HCT116 (cell line): ENCODE data around the gene CCDC172. TPM values are rescaled to one million over a fixed set of nuclear protein-coding genes. Genes with fewer than 3 reads are reported as not detected.

ENCODE experiments used
- ATAC-seq: fragments of 200-7000 bp; cut with Tn5 transposase; 2 replicates; pipeline ENCODE4 v1.9.1; 2020; ENCODE audit warnings: mild to moderate bottlenecking, moderate library complexity
- BruUV-seq: library from RNA; stranded (reverse); fragments of 400-500 nt; replicated peaks from 2 replicates; lab custom pipeline; 2021; lab: Mats Ljungman, UMichigan
- CTCF ChIA-PET: fragments of 300-600 bp; sonication (Branson Sonifier 250); formaldehyde crosslinking; loops from one replicate; lab custom pipeline; 2021; ENCODE audit warnings: antibody characterized with exemption; lab: Charles Lee
- POLR2A ChIA-PET: fragments of 300-600, 350-600 bp; sonication (Branson Sonifier 250); formaldehyde crosslinking; loops from one replicate; lab custom pipeline; 2021; ENCODE audit warnings: antibody characterized with exemption; lab: Charles Lee
- RAD21 ChIA-PET, 2 experiments: fragments of 300-600 bp; sonication (Branson Sonifier 250); formaldehyde crosslinking; loops; one replicate each; lab custom pipeline; 2023; ENCODE audit warnings: low total read pairs in 2 of 2; ENCODE audit not compliant: uncharacterized antibody in 2 of 2, unreplicated experiment in 2 of 2, low non-redundant PET in 1 of 2; lab: Charles Lee
- DNase-seq: peaks from one replicate; pipeline ENCODE4 v3.0.0-alpha.2; 2010; ENCODE audit warnings: low read depth, low spot score
- H2AFZ ChIP-seq: fragments of 200-600 bp; shearing (Covaris generic), sonication (generic); 2 replicates; pipeline ENCODE4 v1.6.1; 2017; ENCODE audit warnings: low read depth, mixed run types, mixed read lengths, antibody characterized with exemption, low read length; ENCODE audit not compliant: poor library complexity, severe bottlenecking
- H3K27ac ChIP-seq: 2 replicates; pipeline ENCODE4 v1.5.1; 2012; ENCODE audit warnings: low read depth, low read length
- H3K27me3 ChIP-seq: fragments of 200-600 bp; sonication (generic); 2 replicates; pipeline ENCODE4 v1.6.1; 2016; ENCODE audit warnings: mixed run types, low read length, mixed read lengths; ENCODE audit not compliant: insufficient read depth
- H3K36me3 ChIP-seq, 2 experiments: fragments of 200-500 bp in 1 of 2; fragments of 200-600 bp in 1 of 2; sonication (Bioruptor generic) in 1 of 2; sonication (generic) in 1 of 2; 2 replicates each; pipeline versions ENCODE4 v1.5.1 to v1.6.1; 2014 to 2016; ENCODE audit warnings: low read length in 2 of 2, inconsistent platforms in 1 of 2, mixed read lengths in 1 of 2, mixed run types in 1 of 2; ENCODE audit not compliant: insufficient read depth in 2 of 2, control insufficient read depth in 1 of 2
- H3K4me1 ChIP-seq, 2 experiments: fragments of 200-600 bp in 1 of 2; sonication (generic) in 1 of 2; 2 replicates each; pipeline versions ENCODE4 v1.5.1 to v1.6.1; 2012 to 2017; ENCODE audit warnings: low read length in 2 of 2, inconsistent platforms in 1 of 2, mild to moderate bottlenecking in 1 of 2, mixed read lengths in 1 of 2, mixed run types in 1 of 2, moderate library complexity in 1 of 2; ENCODE audit not compliant: insufficient read depth in 2 of 2, control insufficient read depth in 1 of 2
- H3K4me2 ChIP-seq: fragments of 200-600 bp; sonication (generic); 2 replicates; pipeline ENCODE4 v1.6.1; 2017; ENCODE audit warnings: mixed run types, low read length, mixed read lengths
- H3K4me3 ChIP-seq, 2 experiments: fragments of 200-600 bp in 1 of 2; sonication (generic) in 1 of 2; replicated peaks in 1 of 2; 2 replicates each; pipeline ENCODE4 v1.5.1; 2011 to 2016; ENCODE audit warnings: low read length in 2 of 2, control low read depth in 1 of 2, low read depth in 1 of 2, mild to moderate bottlenecking in 1 of 2, mixed read lengths in 1 of 2, mixed run types in 1 of 2
- H3K79me2 ChIP-seq: fragments of 200-600 bp; sonication (generic); 2 replicates; pipeline ENCODE4 v1.6.1; 2017; ENCODE audit warnings: mild to moderate bottlenecking, mixed run types, low read length, moderate library complexity, mixed read lengths; ENCODE audit not compliant: insufficient read depth
- H3K9ac ChIP-seq: fragments of 200-600 bp; sonication (generic); 2 replicates; pipeline ENCODE4 v1.6.1; 2016; ENCODE audit warnings: low read length, mixed read lengths
- H3K9me2 ChIP-seq: fragments of 200-600 bp; sonication (generic), shearing (Covaris generic); 2 replicates; pipeline ENCODE4 v1.6.1; 2017; ENCODE audit warnings: mixed run types, mild to moderate bottlenecking, moderate library complexity; ENCODE audit not compliant: insufficient read depth
- H3K9me3 ChIP-seq, 2 experiments: fragments of 200-500 bp in 1 of 2; fragments of 200-600 bp in 1 of 2; sonication (Bioruptor generic) in 1 of 2; sonication (generic) in 1 of 2; 2 replicates each; pipeline ENCODE4 v1.6.1; 2014 to 2017; ENCODE audit warnings: low read length in 2 of 2, mixed read lengths in 2 of 2, inconsistent platforms in 1 of 2, low read depth in 1 of 2, mild to moderate bottlenecking in 1 of 2, mixed run types in 1 of 2, moderate library complexity in 1 of 2; ENCODE audit not compliant: control insufficient read depth in 1 of 2, insufficient read depth in 1 of 2
- H4K20me1 ChIP-seq: fragments of 200-600 bp; sonication (generic), shearing (Covaris generic); 2 replicates; pipeline ENCODE4 v1.6.1; 2017; ENCODE audit warnings: mixed run types, mild to moderate bottlenecking, moderate library complexity; ENCODE audit not compliant: insufficient read depth
- CEBPB ChIP-seq: IDR thresholded peaks from 2 replicates; pipeline ENCODE4 v1.6.1; 2012; ENCODE audit warnings: low read depth
- EGR1 ChIP-seq: IDR thresholded peaks from 2 replicates; pipeline ENCODE4 v1.6.1; 2012; ENCODE audit warnings: low read depth
- ELF1 ChIP-seq: IDR thresholded peaks from 2 replicates; pipeline ENCODE4 v1.6.1; 2012; ENCODE audit warnings: low read depth, borderline replicate concordance
- EZH2 ChIP-seq: fragments of 200-600 bp; sonication (generic); IDR thresholded peaks from 2 replicates; pipeline ENCODE4 v1.6.1; 2017; ENCODE audit warnings: antibody characterized with exemption, mixed run types
- EZH2phosphoT487 ChIP-seq: fragments of 200-600 bp; IDR thresholded peaks from 2 replicates; pipeline ENCODE4 v1.6.1; 2018; ENCODE audit warnings: antibody characterized with exemption, borderline replicate concordance
- FOSL1 ChIP-seq: IDR thresholded peaks from 2 replicates; pipeline ENCODE4 v1.6.1; 2012; ENCODE audit warnings: low read depth
- JUND ChIP-seq: IDR thresholded peaks from 2 replicates; pipeline ENCODE4 v1.6.1; 2012
- POLR2A ChIP-seq: IDR thresholded peaks from 2 replicates; pipeline ENCODE4 v1.7.0; 2011; ENCODE audit warnings: borderline replicate concordance; ENCODE audit not compliant: insufficient read depth, insufficient read length; ENCODE audit errors: extremely low read depth
- RAD21 ChIP-seq: IDR thresholded peaks from 2 replicates; pipeline ENCODE4 v1.6.1; 2012; ENCODE audit warnings: low read depth, mild to moderate bottlenecking
- SIN3A ChIP-seq: IDR thresholded peaks from 2 replicates; pipeline ENCODE4 v1.6.1; 2012; ENCODE audit warnings: low read depth
- SP1 ChIP-seq: IDR thresholded peaks from 2 replicates; pipeline ENCODE4 v1.6.1; 2012; ENCODE audit warnings: low read depth
- TCF7L2 ChIP-seq: IDR thresholded peaks from 2 replicates; pipeline ENCODE4 v1.7.0; 2011; ENCODE audit warnings: borderline replicate concordance, inconsistent platforms; ENCODE audit not compliant: insufficient read depth, insufficient read length; ENCODE audit errors: extremely low read depth
- ZNF274 ChIP-seq: fragments of 200-500 bp; sonication (Bioruptor generic); IDR thresholded peaks from 2 replicates; pipeline ENCODE4 v1.6.1; 2014; ENCODE audit warnings: mild to moderate bottlenecking, low read depth, low read length, inconsistent platforms
- intact Hi-C: fragments of 100-400 bp; cut with micrococcal nuclease; formaldehyde crosslinking; loops from 2 replicates; pipeline ENCODE4 v1.10.0; 2022
- total RNA-seq: library from RNA; stranded (reverse); gene quantifications from one replicate; pipeline ENCODE4 v1.2.1, GENCODE V29; 2021; ENCODE audit not compliant: unreplicated experiment
- TF ChIP-seq, protein P1 (sequence below): IDR thresholded peaks from 2 replicates; pipeline ENCODE4 v1.6.1; 2012; ENCODE audit warnings: low read depth
- TF ChIP-seq, protein P2 (sequence below): IDR thresholded peaks from 2 replicates; pipeline ENCODE4 v1.6.1; 2012
- TF ChIP-seq, protein P3 (sequence below): IDR thresholded peaks from 2 replicates; pipeline ENCODE4 v1.6.1; 2011; ENCODE audit warnings: mild to moderate bottlenecking, low read length, moderate library complexity; ENCODE audit not compliant: insufficient replicate concordance; ENCODE audit errors: extremely low read depth
- TF ChIP-seq, protein P4 (sequence below): IDR thresholded peaks from 2 replicates; pipeline ENCODE4 v1.6.1; 2012

The CCDC172 gene
- total RNA-seq, 1 experiment from 2014 or later, result not detected

DNA sequence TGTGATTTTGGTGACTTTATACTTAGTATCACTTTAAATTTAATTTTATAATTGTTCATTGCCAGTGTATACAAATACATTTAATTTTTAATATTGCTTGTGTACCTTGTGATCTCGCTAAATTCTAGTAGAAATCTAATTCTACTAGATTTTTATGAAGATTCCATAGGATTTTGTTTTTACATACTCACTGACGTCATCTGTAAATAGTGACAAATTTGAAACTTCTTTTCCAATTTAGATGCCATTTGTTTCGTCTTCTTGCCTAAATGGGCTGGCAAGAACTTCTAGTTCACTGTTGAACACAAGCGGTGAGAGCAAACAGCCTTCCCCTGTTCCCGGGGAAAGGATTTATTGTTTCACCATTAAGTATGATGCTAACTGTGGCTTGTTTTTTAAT is 86.1 kb downstream of the CCDC172 start:
- H3K9me2 ChIP-seq, result no peaks in the 10 kb centered on the region
- no peaks in the 10 kb centered on the region for H3K79me2 ChIP-seq
- H3K27ac ChIP-seq, result no peak overlapping the region
- BruUV-seq, result no TSS peak
- ChIA-PET POLR2A (no interaction called here), CTCF (no interaction called here), RAD21 (no interaction called here)
- DNase-seq (no peak), ATAC-seq (no peak)
- H3K9me3 ChIP-seq, result no peaks in the 10 kb centered on the region
- no peaks in the 10 kb centered on the region for H4K20me1 ChIP-seq
- no peaks in the 10 kb centered on the region for H3K4me1 ChIP-seq
- H3K4me2 ChIP-seq, result no peak overlapping the region
- intact Hi-C loops, result no loop called here
- TF ChIP-seq SIN3A (no peak), FOSL1 (no peak), EZH2phosphoT487 (no peak), CEBPB (no peak), TCF7L2 (no peak), ZNF274 (no peak), RAD21 (no peak), ELF1 (no peak), EGR1 (no peak), SP1 (no peak), JUND (no peak), EZH2 (no peak), POLR2A (no peak)
- TF ChIP-seq, protein P1, sequence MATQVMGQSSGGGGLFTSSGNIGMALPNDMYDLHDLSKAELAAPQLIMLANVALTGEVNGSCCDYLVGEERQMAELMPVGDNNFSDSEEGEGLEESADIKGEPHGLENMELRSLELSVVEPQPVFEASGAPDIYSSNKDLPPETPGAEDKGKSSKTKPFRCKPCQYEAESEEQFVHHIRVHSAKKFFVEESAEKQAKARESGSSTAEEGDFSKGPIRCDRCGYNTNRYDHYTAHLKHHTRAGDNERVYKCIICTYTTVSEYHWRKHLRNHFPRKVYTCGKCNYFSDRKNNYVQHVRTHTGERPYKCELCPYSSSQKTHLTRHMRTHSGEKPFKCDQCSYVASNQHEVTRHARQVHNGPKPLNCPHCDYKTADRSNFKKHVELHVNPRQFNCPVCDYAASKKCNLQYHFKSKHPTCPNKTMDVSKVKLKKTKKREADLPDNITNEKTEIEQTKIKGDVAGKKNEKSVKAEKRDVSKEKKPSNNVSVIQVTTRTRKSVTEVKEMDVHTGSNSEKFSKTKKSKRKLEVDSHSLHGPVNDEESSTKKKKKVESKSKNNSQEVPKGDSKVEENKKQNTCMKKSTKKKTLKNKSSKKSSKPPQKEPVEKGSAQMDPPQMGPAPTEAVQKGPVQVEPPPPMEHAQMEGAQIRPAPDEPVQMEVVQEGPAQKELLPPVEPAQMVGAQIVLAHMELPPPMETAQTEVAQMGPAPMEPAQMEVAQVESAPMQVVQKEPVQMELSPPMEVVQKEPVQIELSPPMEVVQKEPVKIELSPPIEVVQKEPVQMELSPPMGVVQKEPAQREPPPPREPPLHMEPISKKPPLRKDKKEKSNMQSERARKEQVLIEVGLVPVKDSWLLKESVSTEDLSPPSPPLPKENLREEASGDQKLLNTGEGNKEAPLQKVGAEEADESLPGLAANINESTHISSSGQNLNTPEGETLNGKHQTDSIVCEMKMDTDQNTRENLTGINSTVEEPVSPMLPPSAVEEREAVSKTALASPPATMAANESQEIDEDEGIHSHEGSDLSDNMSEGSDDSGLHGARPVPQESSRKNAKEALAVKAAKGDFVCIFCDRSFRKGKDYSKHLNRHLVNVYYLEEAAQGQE, result no peak
- TF ChIP-seq, protein P2, sequence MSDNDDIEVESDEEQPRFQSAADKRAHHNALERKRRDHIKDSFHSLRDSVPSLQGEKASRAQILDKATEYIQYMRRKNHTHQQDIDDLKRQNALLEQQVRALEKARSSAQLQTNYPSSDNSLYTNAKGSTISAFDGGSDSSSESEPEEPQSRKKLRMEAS, result no peak
- TF ChIP-seq, protein P3, sequence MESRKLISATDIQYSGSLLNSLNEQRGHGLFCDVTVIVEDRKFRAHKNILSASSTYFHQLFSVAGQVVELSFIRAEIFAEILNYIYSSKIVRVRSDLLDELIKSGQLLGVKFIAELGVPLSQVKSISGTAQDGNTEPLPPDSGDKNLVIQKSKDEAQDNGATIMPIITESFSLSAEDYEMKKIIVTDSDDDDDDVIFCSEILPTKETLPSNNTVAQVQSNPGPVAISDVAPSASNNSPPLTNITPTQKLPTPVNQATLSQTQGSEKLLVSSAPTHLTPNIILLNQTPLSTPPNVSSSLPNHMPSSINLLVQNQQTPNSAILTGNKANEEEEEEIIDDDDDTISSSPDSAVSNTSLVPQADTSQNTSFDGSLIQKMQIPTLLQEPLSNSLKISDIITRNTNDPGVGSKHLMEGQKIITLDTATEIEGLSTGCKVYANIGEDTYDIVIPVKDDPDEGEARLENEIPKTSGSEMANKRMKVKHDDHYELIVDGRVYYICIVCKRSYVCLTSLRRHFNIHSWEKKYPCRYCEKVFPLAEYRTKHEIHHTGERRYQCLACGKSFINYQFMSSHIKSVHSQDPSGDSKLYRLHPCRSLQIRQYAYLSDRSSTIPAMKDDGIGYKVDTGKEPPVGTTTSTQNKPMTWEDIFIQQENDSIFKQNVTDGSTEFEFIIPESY, result no peak
- TF ChIP-seq, protein P4, sequence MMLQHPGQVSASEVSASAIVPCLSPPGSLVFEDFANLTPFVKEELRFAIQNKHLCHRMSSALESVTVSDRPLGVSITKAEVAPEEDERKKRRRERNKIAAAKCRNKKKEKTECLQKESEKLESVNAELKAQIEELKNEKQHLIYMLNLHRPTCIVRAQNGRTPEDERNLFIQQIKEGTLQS, result no peak
- no peak overlapping the region for H2AFZ ChIP-seq
- no peaks in the 10 kb centered on the region for H3K36me3 ChIP-seq
- H3K27me3 ChIP-seq, result peaks cover 75% of the 10 kb centered on the region
- no peak overlapping the region for H3K4me3 ChIP-seq
- no peak overlapping the region for H3K9ac ChIP-seq
